IPS-18a (cell line): ENCODE results near the gene ZNF532.

Source experiments
- H3K27ac ChIP-seq: one replicate; pipeline ENCODE4 v1.5.1; 2013; ENCODE audit warnings: low read length
- H3K27me3 ChIP-seq: one replicate; pipeline ENCODE4 v1.6.1; 2013; ENCODE audit warnings: mild to moderate bottlenecking, low read length; ENCODE audit not compliant: control insufficient read depth, insufficient read depth
- H3K36me3 ChIP-seq: one replicate; pipeline ENCODE4 v1.6.1; 2013; ENCODE audit warnings: low read depth, low read length; ENCODE audit not compliant: control insufficient read depth
- H3K4me1 ChIP-seq: one replicate; pipeline ENCODE4 v1.6.1; 2013; ENCODE audit warnings: low read depth, low read length; ENCODE audit not compliant: control insufficient read depth
- H3K4me3 ChIP-seq: one replicate; pipeline ENCODE4 v1.5.1; 2013; ENCODE audit warnings: low read length
- H3K9ac ChIP-seq: one replicate; pipeline ENCODE4 v1.6.1; 2013; ENCODE audit warnings: mild to moderate bottlenecking, low read length, moderate library complexity
- H3K9me3 ChIP-seq: one replicate; pipeline ENCODE4 v1.6.1; 2013; ENCODE audit warnings: low read depth, low read length; ENCODE audit not compliant: control insufficient read depth

ZNF532 gene

GRCh38 chr18:58863539-58864145, 1.0 kb upstream of the ZNF532 start:
- peaks cover 80% of the 10 kb centered on the region for H3K4me1 ChIP-seq
- H3K27me3 ChIP-seq, result no peaks in the 10 kb centered on the region

DNA sequence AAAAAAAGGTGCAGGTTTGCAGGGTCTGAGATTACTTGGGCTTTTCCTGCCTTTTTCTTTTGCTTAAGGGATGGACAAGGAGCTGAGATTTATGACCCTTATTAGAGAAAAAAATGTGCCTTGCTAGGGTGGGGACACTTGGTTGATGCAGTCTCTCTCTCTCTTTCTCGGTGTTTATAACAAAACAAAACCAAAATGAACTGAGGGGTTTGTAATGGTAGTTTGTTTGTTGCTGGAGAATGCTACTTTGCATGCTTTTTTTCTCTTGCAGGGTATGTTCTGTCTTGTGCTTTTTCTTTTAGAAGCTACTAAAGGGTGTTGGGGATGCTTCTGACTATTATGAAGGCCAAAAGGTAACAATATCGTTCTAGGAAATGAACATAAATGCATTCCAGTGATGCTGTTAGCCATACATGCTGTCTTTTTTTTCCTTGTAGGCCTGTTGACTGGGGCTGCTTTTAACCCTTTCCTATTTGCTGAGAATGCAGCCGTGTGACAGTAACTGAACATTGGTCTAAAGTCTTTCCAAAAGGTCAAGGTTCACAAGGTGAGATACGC, 435 bp downstream of the ZNF532 start:
- peak overlapping the region; percentile 84 for H3K9ac ChIP-seq
- peaks cover 73% of the 10 kb centered on the region for H3K4me1 ChIP-seq
- peaks cover 5% of the 10 kb centered on the region for H3K9me3 ChIP-seq
- H3K36me3 ChIP-seq, result peaks cover 48% of the 10 kb centered on the region
- H3K27ac ChIP-seq, result peak overlapping the region; percentile 96
- H3K4me3 ChIP-seq, result peak overlapping the region; percentile 66
- no peaks in the 10 kb centered on the region for H3K27me3 ChIP-seq

More at GRCh38 chr18:58863539-58864145, 1.0 kb upstream of the ZNF532 start:
- Histone ChIP-seq H3K9me3 (peaks cover 5% of the 10 kb centered on the region), H3K36me3 (peaks cover 36% of the 10 kb centered on the region), H3K4me3 (peak overlapping the region; percentile 66), H3K9ac (peak overlapping the region; percentile 84), H3K27ac (no peak overlapping the region)

DNA sequence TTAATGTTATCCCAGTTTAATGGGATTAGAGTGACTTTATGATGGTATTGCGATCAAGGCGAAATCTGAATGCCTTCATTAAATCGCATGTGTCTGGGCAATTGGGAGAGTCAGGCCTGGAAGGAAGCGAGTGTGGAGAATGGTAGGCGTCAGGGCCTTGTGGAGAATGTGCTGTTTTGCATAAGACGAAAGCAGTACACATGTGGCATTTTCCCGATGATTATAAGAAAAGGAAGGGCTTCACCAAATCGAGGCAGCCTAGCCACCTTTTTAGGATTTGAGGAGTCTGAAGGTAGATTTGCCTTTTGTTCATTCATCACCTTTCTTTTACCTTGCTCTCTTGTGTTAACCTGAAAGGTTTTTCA, 1.0 kb downstream of the ZNF532 start:
- Histone ChIP-seq H3K4me3 (peak overlapping the region; percentile 66), H3K4me1 (peaks cover 67% of the 10 kb centered on the region), H3K27me3 (no peaks in the 10 kb centered on the region), H3K9me3 (peaks cover 5% of the 10 kb centered on the region), H3K9ac (peak overlapping the region; percentile 84), H3K27ac (peak overlapping the region; percentile 96), H3K36me3 (peaks cover 54% of the 10 kb centered on the region)

GRCh38 chr18:58866066-58866772, 1.5 kb downstream of the ZNF532 start:
- peak overlapping the region; percentile 60 for H3K27ac ChIP-seq
- peak overlapping the region; percentile 84 for H3K9ac ChIP-seq
- peak overlapping the region; percentile 66 for H3K4me3 ChIP-seq
- H3K4me1 ChIP-seq, result peaks cover 62% of the 10 kb centered on the region
- H3K27me3 ChIP-seq, result no peaks in the 10 kb centered on the region
- H3K9me3 ChIP-seq, result peaks cover 5% of the 10 kb centered on the region
- H3K36me3 ChIP-seq, result peaks cover 59% of the 10 kb centered on the region

- H3K4me3 ChIP-seq, result peak overlapping the region; percentile 66
- H3K9me3 ChIP-seq, result peaks cover 5% of the 10 kb centered on the region
- H3K36me3 ChIP-seq, result peaks cover 64% of the 10 kb centered on the region
- H3K9ac ChIP-seq, result peak overlapping the region; percentile 84
- peak overlapping the region; percentile 60 for H3K27ac ChIP-seq
- peaks cover 57% of the 10 kb centered on the region for H3K4me1 ChIP-seq
- no peaks in the 10 kb centered on the region for H3K27me3 ChIP-seq
Observed at GRCh38 chr18:58866773-58867150, 2.1 kb downstream of the ZNF532 start.

GRCh38 chr18:58867281-58867961, 2.7 kb downstream of the ZNF532 start:
- Histone ChIP-seq H3K4me1 (peaks cover 50% of the 10 kb centered on the region), H3K27me3 (no peaks in the 10 kb centered on the region), H3K27ac (peak overlapping the region; percentile 60)

GRCh38 chr18:58868440-58868839, 3.8 kb downstream of the ZNF532 start:
- Histone ChIP-seq H3K27ac (no peak overlapping the region), H3K36me3 (peaks cover 81% of the 10 kb centered on the region), H3K4me3 (peak overlapping the region; percentile 10), H3K27me3 (no peaks in the 10 kb centered on the region), H3K9me3 (peaks cover 5% of the 10 kb centered on the region), H3K4me1 (peaks cover 47% of the 10 kb centered on the region), H3K9ac (no peak overlapping the region)

More at GRCh38 chr18:58867281-58867961, 2.7 kb downstream of the ZNF532 start:
- H3K9me3 ChIP-seq, result peaks cover 5% of the 10 kb centered on the region
- H3K36me3 ChIP-seq, result peaks cover 71% of the 10 kb centered on the region
- peak overlapping the region; percentile 84 for H3K9ac ChIP-seq
- H3K4me3 ChIP-seq, result peak overlapping the region; percentile 66

DNA sequence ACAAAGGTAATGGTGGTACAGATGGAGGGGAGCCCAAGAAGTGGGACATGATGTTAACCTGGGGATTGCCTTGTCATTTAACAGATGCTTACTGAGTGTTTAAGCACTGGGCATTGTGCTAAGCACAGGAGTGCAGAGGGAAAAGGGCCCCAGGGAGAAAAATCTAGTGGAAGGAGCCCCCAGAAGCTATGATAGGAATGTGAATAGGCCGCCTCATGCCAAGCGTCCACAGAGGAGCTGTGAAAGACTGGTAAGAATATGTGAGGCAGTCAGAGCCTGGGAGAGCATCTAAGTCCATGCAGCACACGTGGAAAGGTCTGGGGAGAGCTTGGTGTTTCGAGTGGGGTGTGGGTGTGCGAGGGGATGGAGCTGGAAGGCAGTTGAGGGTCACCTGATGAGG, 5.5 kb downstream of the ZNF532 start:
- H3K9ac ChIP-seq, result no peak overlapping the region
- H3K27ac ChIP-seq, result no peak overlapping the region
- peaks cover 92% of the 10 kb centered on the region for H3K36me3 ChIP-seq
- peaks cover 39% of the 10 kb centered on the region for H3K4me1 ChIP-seq
- H3K4me3 ChIP-seq, result no peak overlapping the region
- H3K9me3 ChIP-seq, result peaks cover 5% of the 10 kb centered on the region
- H3K27me3 ChIP-seq, result no peaks in the 10 kb centered on the region

- no peak overlapping the region for H3K27ac ChIP-seq
- peaks cover 5% of the 10 kb centered on the region for H3K9me3 ChIP-seq
- no peak overlapping the region for H3K9ac ChIP-seq
- H3K4me3 ChIP-seq, result no peak overlapping the region
- peaks cover 92% of the 10 kb centered on the region for H3K36me3 ChIP-seq
- H3K4me1 ChIP-seq, result peaks cover 34% of the 10 kb centered on the region
- H3K27me3 ChIP-seq, result no peaks in the 10 kb centered on the region
Observed at GRCh38 chr18:58870621-58871020, 5.9 kb downstream of the ZNF532 start.

- Histone ChIP-seq H3K9me3 (peaks cover 5% of the 10 kb centered on the region), H3K36me3 (peaks cover 89% of the 10 kb centered on the region), H3K27me3 (no peaks in the 10 kb centered on the region), H3K27ac (no peak overlapping the region), H3K4me1 (peaks cover 23% of the 10 kb centered on the region), H3K4me3 (no peak overlapping the region), H3K9ac (no peak overlapping the region)
Observed at GRCh38 chr18:58871514-58872420, 7.1 kb downstream of the ZNF532 start.

DNA sequence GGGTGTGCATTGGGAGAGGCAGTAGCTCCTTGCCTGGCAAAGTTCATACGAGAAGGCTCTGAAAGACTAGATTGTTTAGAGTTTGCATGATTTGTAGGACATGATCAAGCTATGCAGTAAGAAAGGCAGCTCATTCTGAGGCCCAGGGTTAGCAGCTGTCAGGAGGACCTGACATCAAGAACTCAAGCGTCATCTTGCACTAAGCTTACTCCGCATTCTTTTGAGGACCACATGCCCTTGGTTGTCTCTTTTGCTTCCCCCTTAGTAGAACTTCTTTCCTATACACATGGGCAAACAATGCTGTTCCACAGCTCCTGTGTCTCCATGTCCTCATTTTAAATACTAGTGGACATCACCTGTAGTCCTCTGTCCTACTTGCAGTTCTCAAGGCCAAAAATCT, 14.0 kb downstream of the ZNF532 start:
- no peak overlapping the region for H3K4me3 ChIP-seq
- no peaks in the 10 kb centered on the region for H3K9me3 ChIP-seq
- no peak overlapping the region for H3K27ac ChIP-seq
- H3K9ac ChIP-seq, result no peak overlapping the region
- H3K27me3 ChIP-seq, result no peaks in the 10 kb centered on the region
- H3K36me3 ChIP-seq, result peaks cover 93% of the 10 kb centered on the region
- H3K4me1 ChIP-seq, result no peaks in the 10 kb centered on the region
